Skeletal muscle satellite cell (primary cell): ENCODE results near the gene PRR13.

Experiments
- H3K27me3 ChIP-seq: 2 replicates; pipeline ENCODE4 v1.7.0; 2013; ENCODE audit warnings: low read length; ENCODE audit not compliant: control insufficient read depth, insufficient read depth
- H3K36me3 ChIP-seq: 2 replicates; pipeline ENCODE4 v1.7.0; 2013; ENCODE audit warnings: mild to moderate bottlenecking, control low read depth, low read length; ENCODE audit not compliant: insufficient read depth
- H3K4me1 ChIP-seq: 2 replicates; pipeline ENCODE4 v1.7.0; 2013; ENCODE audit warnings: low read length; ENCODE audit not compliant: control insufficient read depth, insufficient read depth
- H3K4me2 ChIP-seq: 2 replicates; pipeline ENCODE4 v1.7.0; 2013; ENCODE audit warnings: mild to moderate bottlenecking, low read length
- H3K4me3 ChIP-seq: 2 replicates; pipeline ENCODE4 v1.7.0; 2013; ENCODE audit warnings: low read length
- H3K9ac ChIP-seq: 2 replicates; pipeline ENCODE4 v1.7.0; 2013; ENCODE audit warnings: mild to moderate bottlenecking, low read depth, low read length, moderate library complexity
- H3K9me3 ChIP-seq: replicated peaks from 2 replicates; pipeline ENCODE4 v1.7.0; 2013; ENCODE audit warnings: mild to moderate bottlenecking, control low read depth, low read length

PRR13 gene

DNA sequence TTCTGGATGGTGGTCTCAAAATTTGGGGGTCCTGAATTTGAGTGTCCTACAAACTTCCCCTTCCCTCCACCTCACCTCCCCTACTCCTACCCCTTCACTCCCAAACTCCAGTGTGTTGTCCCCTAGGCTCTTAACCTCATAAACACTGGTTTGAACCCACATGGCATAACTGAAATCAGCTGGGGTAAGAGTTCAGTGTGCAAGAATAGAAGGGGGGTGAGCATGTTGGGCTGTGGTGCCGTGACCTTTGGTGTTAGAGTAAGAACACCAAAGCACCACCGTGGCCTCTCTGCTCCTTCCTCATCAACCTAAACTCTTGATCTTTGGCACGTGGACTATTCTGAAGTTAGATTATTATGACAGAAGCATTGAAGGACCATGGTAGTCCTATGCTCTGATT is 21.4 kb downstream of the PRR13 start:
- Histone ChIP-seq H3K4me3 (no peak overlapping the region), H3K9ac (no peak overlapping the region), H3K9me3 (no peaks in the 10 kb centered on the region), H3K4me2 (no peak overlapping the region), H3K4me1 (no peaks in the 10 kb centered on the region), H3K36me3 (peaks cover 99% of the 10 kb centered on the region), H3K27me3 (no peaks in the 10 kb centered on the region)

DNA sequence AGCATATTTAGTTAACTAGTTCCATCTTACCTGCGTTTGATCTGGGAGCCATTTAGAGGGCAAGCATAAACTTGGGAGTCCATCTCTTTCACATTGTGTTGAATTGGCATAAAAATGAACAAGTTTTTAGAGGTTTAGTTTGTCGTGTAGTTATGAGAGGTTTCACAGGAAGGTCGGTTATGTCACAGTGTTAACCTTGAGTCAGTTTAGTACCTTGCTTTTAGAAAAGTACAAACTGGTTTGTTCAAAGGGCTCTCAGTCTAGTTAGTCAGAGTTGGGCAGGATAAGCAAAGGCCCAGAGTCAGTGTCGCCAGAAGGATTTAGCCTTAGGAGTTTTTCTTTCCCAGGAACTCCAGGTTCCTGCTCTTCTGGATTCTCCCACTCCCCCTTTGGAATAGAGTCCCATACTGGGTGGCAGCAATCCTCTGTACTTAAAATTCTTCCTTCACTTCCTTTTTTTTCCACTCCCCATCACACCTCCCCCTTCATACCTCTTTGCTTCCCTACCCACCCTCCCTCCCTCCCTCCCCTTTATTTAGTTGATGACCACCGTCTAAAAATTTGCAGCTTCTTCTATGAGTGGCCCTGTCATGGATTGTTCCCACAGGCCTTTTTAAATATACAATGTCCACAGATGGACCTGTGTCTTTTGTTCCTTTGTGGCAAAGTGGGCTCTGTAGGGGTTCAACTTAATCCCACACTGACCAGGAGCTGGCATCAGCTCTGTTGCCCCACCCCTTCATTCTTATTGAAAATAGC is 22.4 kb downstream of the PRR13 start:
- Histone ChIP-seq H3K27me3 (no peaks in the 10 kb centered on the region), H3K36me3 (peaks cover 98% of the 10 kb centered on the region), H3K4me2 (no peak overlapping the region), H3K4me1 (no peaks in the 10 kb centered on the region), H3K9ac (no peak overlapping the region), H3K4me3 (no peak overlapping the region), H3K9me3 (no peaks in the 10 kb centered on the region)

DNA sequence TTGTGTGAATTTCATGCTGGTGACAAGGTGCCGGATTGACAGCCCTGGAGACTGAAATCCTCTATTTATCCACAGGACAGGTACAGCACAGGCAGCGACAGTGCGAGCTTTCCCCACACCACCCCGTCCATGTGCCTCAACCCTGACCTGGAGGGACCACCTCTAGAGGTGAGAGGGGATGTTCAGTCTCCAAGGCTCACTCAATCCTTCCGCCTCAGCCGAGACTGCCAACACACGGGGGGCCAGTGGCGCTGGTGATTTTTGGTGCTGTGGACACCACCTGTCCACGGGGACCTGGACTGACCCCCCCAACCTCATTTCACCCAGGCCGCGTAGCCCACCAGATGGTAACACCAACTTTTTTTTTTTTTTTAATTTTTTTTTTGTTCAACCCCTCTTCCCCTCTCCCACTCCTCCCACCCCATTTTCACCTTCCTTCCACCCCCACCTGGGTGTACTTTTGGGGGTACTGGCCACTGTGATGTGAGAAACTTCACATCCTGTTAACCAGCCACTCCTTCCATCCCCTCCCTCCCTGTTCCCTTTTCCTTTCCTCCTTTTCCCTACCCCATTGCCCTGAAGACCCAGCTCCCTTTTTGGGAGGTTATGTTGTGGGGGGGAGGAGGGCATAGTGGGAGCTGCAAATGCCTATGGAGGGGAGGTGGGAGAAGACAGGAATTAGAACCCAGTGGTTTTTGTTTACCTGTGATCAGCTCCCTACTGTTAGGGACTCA is 23.3 kb downstream of the PRR13 start:
- H3K27me3 ChIP-seq = no peaks in the 10 kb centered on the region
- H3K4me2 ChIP-seq = no peak overlapping the region
- no peaks in the 10 kb centered on the region for H3K4me1 ChIP-seq
- H3K9ac ChIP-seq = no peak overlapping the region
- H3K36me3 ChIP-seq = peaks cover 98% of the 10 kb centered on the region
- H3K9me3 ChIP-seq = no peaks in the 10 kb centered on the region
- H3K4me3 ChIP-seq = no peak overlapping the region

DNA sequence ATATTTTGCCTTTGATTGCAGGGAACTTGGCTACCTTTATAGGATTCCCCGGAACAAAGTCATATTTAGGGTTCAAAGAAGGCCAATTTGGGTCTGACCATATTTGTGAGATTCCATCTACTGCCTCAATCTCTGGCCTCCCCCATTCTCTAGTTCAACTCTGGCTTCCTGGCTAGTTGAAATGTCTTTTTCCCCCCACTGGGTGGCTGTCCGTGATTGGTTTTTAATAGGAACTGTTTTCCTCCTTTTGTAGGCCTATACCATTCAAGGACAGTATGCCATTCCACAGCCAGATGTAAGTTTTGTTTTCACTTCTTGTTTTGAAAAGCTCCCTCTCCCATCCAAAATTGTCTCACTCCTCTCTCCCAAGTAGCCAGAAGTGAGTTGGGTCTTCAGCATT is 24.1 kb downstream of the PRR13 start:
- no peak overlapping the region for H3K4me2 ChIP-seq
- peaks cover 97% of the 10 kb centered on the region for H3K36me3 ChIP-seq
- no peaks in the 10 kb centered on the region for H3K9me3 ChIP-seq
- no peak overlapping the region for H3K9ac ChIP-seq
- H3K4me3 ChIP-seq = no peak overlapping the region
- H3K4me1 ChIP-seq = no peaks in the 10 kb centered on the region
- no peaks in the 10 kb centered on the region for H3K27me3 ChIP-seq

DNA sequence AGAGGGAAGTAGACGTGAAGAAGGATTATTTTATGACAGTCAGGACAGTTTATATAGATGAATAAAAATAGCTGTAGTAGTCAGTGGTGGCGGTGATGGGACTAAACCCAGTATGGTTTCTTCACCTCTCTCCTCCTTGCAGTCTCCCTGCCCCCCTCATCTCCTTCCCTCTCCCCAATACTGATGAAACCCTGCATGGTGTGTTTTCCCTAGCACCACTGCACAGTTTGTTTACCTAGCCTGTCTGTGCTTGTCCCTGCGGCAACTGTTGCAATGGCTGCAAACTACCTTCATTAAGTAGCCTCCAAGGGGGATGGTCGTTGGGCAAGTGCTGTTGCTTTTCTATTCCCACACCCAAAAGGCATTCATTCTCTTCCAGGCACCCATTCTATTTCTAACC is 25.1 kb downstream of the PRR13 start:
- H3K4me3 ChIP-seq = no peak overlapping the region
- H3K9me3 ChIP-seq = no peaks in the 10 kb centered on the region
- H3K4me2 ChIP-seq = no peak overlapping the region
- no peak overlapping the region for H3K9ac ChIP-seq
- peaks cover 97% of the 10 kb centered on the region for H3K36me3 ChIP-seq
- no peaks in the 10 kb centered on the region for H3K27me3 ChIP-seq
- H3K4me1 ChIP-seq = no peaks in the 10 kb centered on the region

DNA sequence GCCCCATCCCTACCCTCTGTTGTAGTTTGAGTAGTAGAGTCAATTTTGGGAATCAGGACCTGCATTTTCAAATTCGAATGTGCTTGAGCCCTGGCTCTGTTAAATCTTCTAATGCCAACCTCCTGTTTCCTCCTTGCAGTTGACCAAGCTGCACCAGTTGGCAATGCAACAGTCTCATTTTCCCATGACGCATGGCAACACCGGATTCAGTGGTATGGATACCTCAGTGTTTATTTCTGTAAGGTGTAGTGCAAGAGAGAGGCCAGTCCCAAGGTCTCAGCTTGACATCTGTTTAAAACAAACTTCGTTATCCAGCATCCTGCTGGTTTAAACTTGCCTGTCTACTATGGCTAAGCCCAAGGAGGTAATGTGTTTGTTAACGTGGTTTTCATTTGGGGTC is 25.5 kb downstream of the PRR13 start:
- H3K9ac ChIP-seq = no peak overlapping the region
- no peak overlapping the region for H3K4me3 ChIP-seq
- H3K4me1 ChIP-seq = peaks cover 2% of the 10 kb centered on the region
- no peaks in the 10 kb centered on the region for H3K9me3 ChIP-seq
- H3K4me2 ChIP-seq = no peak overlapping the region
- peaks cover 97% of the 10 kb centered on the region for H3K36me3 ChIP-seq
- no peaks in the 10 kb centered on the region for H3K27me3 ChIP-seq

DNA sequence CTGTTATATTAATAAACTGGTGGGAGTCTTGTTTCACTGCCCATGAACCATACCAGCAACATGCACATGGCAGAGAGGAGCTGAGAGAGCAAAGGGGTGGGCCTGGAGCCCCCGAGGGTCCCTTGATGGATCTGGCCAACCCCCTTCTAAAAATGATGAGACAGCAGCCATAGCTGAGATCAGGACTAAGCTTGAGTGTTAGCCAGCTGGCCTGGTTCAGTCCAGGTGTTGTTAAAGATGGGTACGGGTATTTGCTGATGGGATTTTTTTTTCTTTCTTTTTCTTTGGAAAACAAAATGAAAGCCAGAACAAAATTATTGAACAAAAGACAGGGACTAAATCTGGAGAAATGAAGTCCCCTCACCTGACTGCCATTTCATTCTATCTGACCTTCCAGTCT is 26.3 kb downstream of the PRR13 start:
- no peak overlapping the region for H3K9ac ChIP-seq
- H3K36me3 ChIP-seq = peaks cover 97% of the 10 kb centered on the region
- no peaks in the 10 kb centered on the region for H3K9me3 ChIP-seq
- no peak overlapping the region for H3K4me3 ChIP-seq
- H3K27me3 ChIP-seq = no peaks in the 10 kb centered on the region
- no peak overlapping the region for H3K4me2 ChIP-seq
- peaks cover 10% of the 10 kb centered on the region for H3K4me1 ChIP-seq

DNA sequence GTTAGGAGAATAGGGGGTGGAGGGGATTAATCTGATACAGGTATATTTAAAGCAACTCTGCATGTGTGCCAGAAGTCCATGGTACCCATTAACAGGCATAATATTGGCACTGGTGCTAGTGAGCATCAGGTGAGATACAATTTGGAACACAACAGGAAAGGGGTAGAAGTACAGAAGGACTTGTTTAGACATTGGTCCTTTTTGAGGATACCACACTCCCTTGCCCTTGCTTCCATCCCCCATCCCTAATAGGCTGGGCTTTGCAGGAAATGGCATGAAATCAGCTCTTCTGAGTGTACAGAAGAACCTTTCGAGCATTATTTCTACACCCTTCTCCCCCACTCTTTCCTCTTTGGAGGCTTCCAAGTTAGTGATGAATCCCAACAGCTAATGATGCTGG is 26.7 kb downstream of the PRR13 start:
- no peaks in the 10 kb centered on the region for H3K27me3 ChIP-seq
- no peaks in the 10 kb centered on the region for H3K9me3 ChIP-seq
- no peak overlapping the region for H3K4me3 ChIP-seq
- peaks cover 97% of the 10 kb centered on the region for H3K36me3 ChIP-seq
- no peak overlapping the region for H3K9ac ChIP-seq
- H3K4me2 ChIP-seq = no peak overlapping the region
- peaks cover 10% of the 10 kb centered on the region for H3K4me1 ChIP-seq

DNA sequence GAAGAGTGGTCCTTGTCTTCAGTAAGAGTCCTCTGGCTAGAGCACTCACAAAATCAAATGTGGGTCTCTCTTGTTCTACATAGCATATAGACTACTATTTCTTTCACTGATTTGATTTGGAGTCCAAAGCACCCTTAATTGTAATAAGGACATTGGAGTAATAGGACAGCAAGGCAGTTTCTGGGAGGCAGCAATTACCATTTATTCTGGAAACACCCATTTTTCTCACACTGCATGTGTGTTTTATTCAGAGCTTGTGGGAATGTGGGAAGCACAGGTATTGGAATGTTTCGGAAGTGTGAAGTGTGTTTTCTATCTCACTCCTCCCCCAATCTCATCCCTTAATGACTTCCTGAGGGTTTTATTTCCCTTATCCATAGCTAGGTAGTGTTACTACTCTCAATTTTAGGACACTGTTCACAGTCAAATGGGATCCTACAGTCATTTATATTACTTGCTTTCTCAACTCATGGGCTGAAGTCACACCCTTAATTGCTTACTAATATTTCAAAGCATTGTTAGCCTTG is 30.6 kb downstream of the PRR13 start:
- H3K9ac ChIP-seq = no peak overlapping the region
- no peaks in the 10 kb centered on the region for H3K9me3 ChIP-seq
- no peak overlapping the region for H3K4me3 ChIP-seq
- peaks cover 14% of the 10 kb centered on the region for H3K4me1 ChIP-seq
- H3K4me2 ChIP-seq = no peak overlapping the region
- H3K36me3 ChIP-seq = peaks cover 98% of the 10 kb centered on the region
- no peaks in the 10 kb centered on the region for H3K27me3 ChIP-seq

DNA sequence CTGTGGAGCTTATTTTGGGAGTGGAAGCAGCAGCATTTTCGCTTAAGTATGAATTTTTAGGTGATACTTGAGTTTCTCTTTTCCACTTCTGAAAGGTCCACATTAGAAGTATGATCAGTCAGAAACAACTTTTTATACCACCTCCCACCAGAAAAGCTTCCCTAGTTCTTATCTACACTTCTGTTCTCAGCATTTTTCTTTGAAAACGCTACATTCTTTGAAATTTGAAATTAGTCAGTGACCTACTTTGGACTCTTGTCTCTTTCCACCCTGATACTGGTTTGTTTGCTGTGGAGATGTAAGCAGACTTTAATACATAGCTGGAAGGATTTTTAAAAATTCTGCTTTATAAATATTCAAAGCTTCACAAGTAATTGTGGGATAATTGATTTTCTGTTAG is 32.5 kb downstream of the PRR13 start:
- Histone ChIP-seq H3K4me3 (no peak overlapping the region), H3K27me3 (no peaks in the 10 kb centered on the region), H3K9ac (no peak overlapping the region)

DNA sequence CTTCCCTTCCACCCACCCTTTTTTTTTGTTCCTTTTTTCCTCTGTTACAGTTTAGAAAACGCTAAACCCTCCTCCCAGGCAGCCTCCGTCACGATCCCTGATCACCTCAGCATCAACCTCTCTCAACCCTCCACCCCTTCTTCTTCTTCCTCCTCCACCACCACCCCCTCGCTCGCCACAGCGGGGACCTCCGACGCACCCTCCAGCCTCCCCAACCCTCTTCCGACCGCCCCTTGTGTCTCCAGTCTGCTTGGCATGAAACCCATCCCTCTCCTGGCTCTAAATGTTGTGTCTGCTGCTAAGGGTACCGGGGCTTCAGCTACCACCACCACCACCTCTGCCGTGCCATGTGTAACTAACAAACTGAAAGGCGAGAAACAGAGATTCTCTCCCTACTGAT is 33.3 kb downstream of the PRR13 start:
- Histone ChIP-seq H3K4me2 (no peak overlapping the region), H3K4me1 (peaks cover 28% of the 10 kb centered on the region), H3K4me3 (no peak overlapping the region), H3K9ac (no peak overlapping the region), H3K27me3 (no peaks in the 10 kb centered on the region), H3K9me3 (no peaks in the 10 kb centered on the region), H3K36me3 (peaks cover 96% of the 10 kb centered on the region)

More for the DNA sequence above, 32.5 kb downstream of the PRR13 start:
- H3K4me2 ChIP-seq = no peak overlapping the region
- H3K4me1 ChIP-seq = peaks cover 22% of the 10 kb centered on the region
- H3K36me3 ChIP-seq = peaks cover 96% of the 10 kb centered on the region
- H3K9me3 ChIP-seq = no peaks in the 10 kb centered on the region
